Activated T-cell treated with anti-CD3 and anti-CD28 coated beads, Interleukin-2, amount 50 U/mL, for 4 hours (primary cell): Measurements from ENCODE around the gene DMPK. TPM values are rescaled to one million over a fixed set of nuclear protein-coding genes. Genes with fewer than 3 reads are reported as not detected.

Experiments
- ATAC-seq, 2 donors: fragments of 200-7000 bp; cut with Tn5 transposase; one replicate each; pipeline ENCODE4 v1.10.0; 2021
- DNase-seq: peaks from one replicate; pipeline ENCODE4 v3.0.0-alpha.2; 2020
- H3K27me3 Mint-ChIP-seq: one replicate; pipeline ENCODE4 v1.8.0; 2021; ENCODE audit warnings: low read depth, mixed read lengths
- H3K36me3 Mint-ChIP-seq: one replicate; pipeline ENCODE4 v1.8.0; 2022; ENCODE audit warnings: mixed read lengths; ENCODE audit not compliant: insufficient read depth
- H3K4me1 Mint-ChIP-seq: one replicate; pipeline ENCODE4 v1.8.0; 2021; ENCODE audit warnings: low read depth, mixed read lengths
- H3K4me3 Mint-ChIP-seq: one replicate; pipeline ENCODE4 v1.8.0; 2021; ENCODE audit warnings: mild to moderate bottlenecking, moderate library complexity, mixed read lengths
- H3K9me3 Mint-ChIP-seq: one replicate; pipeline ENCODE4 v1.8.0; 2021; ENCODE audit warnings: mixed read lengths
- total RNA-seq, 3 donors: library from RNA; stranded (reverse); gene quantifications; one replicate each; pipeline ENCODE4 v1.2.1, GENCODE V29; 2021

DMPK gene
- 10 to 100 TPM; 19.9 to 22.6 (median 21.1) TPM for total RNA-seq

GRCh38 chr19:45782162-45782691 lies at the start of gene DMPK:
TSS of gene DMPK (minus strand) at chr19:45782490. CDS start at chr19:45782352, 138 bp downstream.
- ATAC-seq, result no peak
- peaks cover 32% of the 10 kb centered on the region for H3K27me3 Mint-ChIP-seq
- peaks cover 17% of the 10 kb centered on the region for H3K4me1 Mint-ChIP-seq
- H3K4me3 Mint-ChIP-seq, result no peak within 1 kb of the TSS
- H3K36me3 Mint-ChIP-seq, result peaks cover 17% of the 10 kb centered on the region
- no peak for DNase-seq
- H3K9me3 Mint-ChIP-seq, result no peaks in the 10 kb centered on the region

GRCh38 chr19:45828945-45829344 lies 46.7 kb upstream of the DMPK start:
- Mint-ChIP-seq H3K27me3 (no peaks in the 10 kb centered on the region), H3K4me1 (no peaks in the 10 kb centered on the region), H3K36me3 (peaks cover 42% of the 10 kb centered on the region), H3K9me3 (no peaks in the 10 kb centered on the region), H3K4me3 (no peak overlapping the region)
- no peak for DNase-seq
- ATAC-seq, result no peak

GRCh38 chr19:45828523-45828922 lies 46.2 kb upstream of the DMPK start:
- DNase-seq (no peak), ATAC-seq (no peak)
- H3K4me3 Mint-ChIP-seq, result no peak overlapping the region
- no peaks in the 10 kb centered on the region for H3K4me1 Mint-ChIP-seq
- H3K36me3 Mint-ChIP-seq, result peaks cover 42% of the 10 kb centered on the region
- H3K9me3 Mint-ChIP-seq, result no peaks in the 10 kb centered on the region
- H3K27me3 Mint-ChIP-seq, result no peaks in the 10 kb centered on the region

GRCh38 chr19:45827459-45828093 lies 45.3 kb upstream of the DMPK start:
- H3K4me3 Mint-ChIP-seq, result no peak overlapping the region
- DNase-seq, result no peak
- H3K9me3 Mint-ChIP-seq, result no peaks in the 10 kb centered on the region
- ATAC-seq, result no peak
- no peaks in the 10 kb centered on the region for H3K27me3 Mint-ChIP-seq
- H3K4me1 Mint-ChIP-seq, result no peaks in the 10 kb centered on the region
- peaks cover 46% of the 10 kb centered on the region for H3K36me3 Mint-ChIP-seq

- H3K27me3 Mint-ChIP-seq, result no peaks in the 10 kb centered on the region
- no peaks in the 10 kb centered on the region for H3K9me3 Mint-ChIP-seq
- H3K4me3 Mint-ChIP-seq, result no peak overlapping the region
- ATAC-seq (no peak), DNase-seq (no peak)
- no peaks in the 10 kb centered on the region for H3K4me1 Mint-ChIP-seq
- peaks cover 43% of the 10 kb centered on the region for H3K36me3 Mint-ChIP-seq
These were observed 44.6 kb upstream of the DMPK start for GRCh38 chr19:45826934-45827333.

- H3K4me1 Mint-ChIP-seq, result no peaks in the 10 kb centered on the region
- no peaks in the 10 kb centered on the region for H3K27me3 Mint-ChIP-seq
- no peak overlapping the region for H3K4me3 Mint-ChIP-seq
- DNase-seq (no peak), ATAC-seq (no peak)
- H3K36me3 Mint-ChIP-seq, result peaks cover 43% of the 10 kb centered on the region
- H3K9me3 Mint-ChIP-seq, result no peaks in the 10 kb centered on the region
These were observed 43.9 kb upstream of the DMPK start for GRCh38 chr19:45825917-45826893.

GRCh38 chr19:45825263-45825605 lies 42.9 kb upstream of the DMPK start:
- Mint-ChIP-seq H3K4me3 (no peak overlapping the region), H3K4me1 (no peaks in the 10 kb centered on the region), H3K36me3 (peaks cover 43% of the 10 kb centered on the region), H3K27me3 (no peaks in the 10 kb centered on the region), H3K9me3 (no peaks in the 10 kb centered on the region)
- ATAC-seq (no peak), DNase-seq (no peak)

GRCh38 chr19:45824531-45825262 lies 42.4 kb upstream of the DMPK start:
- Mint-ChIP-seq H3K36me3 (peaks cover 40% of the 10 kb centered on the region), H3K9me3 (no peaks in the 10 kb centered on the region), H3K4me3 (no peak overlapping the region), H3K4me1 (no peaks in the 10 kb centered on the region), H3K27me3 (no peaks in the 10 kb centered on the region)
- no peak for ATAC-seq
- no peak for DNase-seq

GRCh38 chr19:45824041-45824471 lies 41.8 kb upstream of the DMPK start:
- H3K9me3 Mint-ChIP-seq, result no peaks in the 10 kb centered on the region

GRCh38 chr19:45823182-45823581 lies 40.9 kb upstream of the DMPK start:
- Mint-ChIP-seq H3K4me3 (no peak overlapping the region), H3K27me3 (no peaks in the 10 kb centered on the region), H3K9me3 (no peaks in the 10 kb centered on the region), H3K4me1 (no peaks in the 10 kb centered on the region), H3K36me3 (peaks cover 30% of the 10 kb centered on the region)
- DNase-seq (no peak), ATAC-seq (no peak)

More at GRCh38 chr19:45824041-45824471, 41.8 kb upstream of the DMPK start:
- no peak overlapping the region for H3K4me3 Mint-ChIP-seq
- H3K27me3 Mint-ChIP-seq, result no peaks in the 10 kb centered on the region
- no peak for DNase-seq
- no peaks in the 10 kb centered on the region for H3K4me1 Mint-ChIP-seq
- ATAC-seq, result no peak
- peaks cover 37% of the 10 kb centered on the region for H3K36me3 Mint-ChIP-seq

GRCh38 chr19:45822716-45823115 lies 40.4 kb upstream of the DMPK start:
- ATAC-seq, result no peak
- Mint-ChIP-seq H3K4me3 (no peak overlapping the region), H3K27me3 (no peaks in the 10 kb centered on the region), H3K4me1 (no peaks in the 10 kb centered on the region), H3K9me3 (no peaks in the 10 kb centered on the region), H3K36me3 (peaks cover 26% of the 10 kb centered on the region)
- DNase-seq, result no peak

GRCh38 chr19:45821570-45821969 lies 39.3 kb upstream of the DMPK start:
- DNase-seq (no peak), ATAC-seq (no peak)
- H3K4me1 Mint-ChIP-seq, result peaks cover 5% of the 10 kb centered on the region
- H3K9me3 Mint-ChIP-seq, result no peaks in the 10 kb centered on the region
- peaks cover 22% of the 10 kb centered on the region for H3K36me3 Mint-ChIP-seq
- H3K27me3 Mint-ChIP-seq, result no peaks in the 10 kb centered on the region
- no peak overlapping the region for H3K4me3 Mint-ChIP-seq

- H3K4me3 Mint-ChIP-seq, result no peak overlapping the region
- no peaks in the 10 kb centered on the region for H3K9me3 Mint-ChIP-seq
- H3K27me3 Mint-ChIP-seq, result no peaks in the 10 kb centered on the region
- peaks cover 5% of the 10 kb centered on the region for H3K4me1 Mint-ChIP-seq
- no peak for DNase-seq
- peaks cover 21% of the 10 kb centered on the region for H3K36me3 Mint-ChIP-seq
- ATAC-seq, result no peak
These were observed 38.8 kb upstream of the DMPK start for GRCh38 chr19:45821103-45821521.

- Mint-ChIP-seq H3K4me3 (no peak overlapping the region), H3K36me3 (peaks cover 16% of the 10 kb centered on the region), H3K4me1 (peaks cover 5% of the 10 kb centered on the region), H3K27me3 (no peaks in the 10 kb centered on the region), H3K9me3 (no peaks in the 10 kb centered on the region)
- ATAC-seq (no peak), DNase-seq (no peak)
These were observed 38.3 kb upstream of the DMPK start for GRCh38 chr19:45820413-45821102.
